Smooth muscle cell of the coronary artery (primary cell): ENCODE results near the gene DCLK1. TPM values are rescaled to one million over a fixed set of nuclear protein-coding genes. Genes with fewer than 3 reads are reported as not detected.

Source experiments
- total RNA-seq: library from RNA; depleted of rRNA; stranded (reverse); fragments of >200 nt; gene quantifications from 2 replicates; pipeline ENCODE4 v1.2.3, GENCODE V29; 2014; ENCODE audit warnings: low replicate concordance

DCLK1 gene
- total RNA-seq: 4.9 and 18.3 TPM in 2 replicates

GRCh38 chr13:36131222-36131930 is at the start of gene DCLK1:
Gene DCLK1, minus strand, starts transcription at chr13:36131382.

Other genes with a start within 250 kb of the DCLK1 start
- gene SOHLH2, start 83.2 kb upstream of the DCLK1 start, total RNA-seq: 0.12 and 0.38 TPM in 2 replicates
- gene CCDC169, start 166.4 kb upstream of the DCLK1 start, total RNA-seq: 1.7 and 3.5 TPM in 2 replicates
- gene SPART, start 215.0 kb upstream of the DCLK1 start, total RNA-seq: 60.7 and 156 TPM in 2 replicates